ENCODE data around the gene HECW1.
"Not testable (repeated sequence)": the region's sequence is repeated elsewhere in the genome, so short reads cannot be mapped to it uniquely, and the experiment has no call there.

The HECW1 gene

DNA sequence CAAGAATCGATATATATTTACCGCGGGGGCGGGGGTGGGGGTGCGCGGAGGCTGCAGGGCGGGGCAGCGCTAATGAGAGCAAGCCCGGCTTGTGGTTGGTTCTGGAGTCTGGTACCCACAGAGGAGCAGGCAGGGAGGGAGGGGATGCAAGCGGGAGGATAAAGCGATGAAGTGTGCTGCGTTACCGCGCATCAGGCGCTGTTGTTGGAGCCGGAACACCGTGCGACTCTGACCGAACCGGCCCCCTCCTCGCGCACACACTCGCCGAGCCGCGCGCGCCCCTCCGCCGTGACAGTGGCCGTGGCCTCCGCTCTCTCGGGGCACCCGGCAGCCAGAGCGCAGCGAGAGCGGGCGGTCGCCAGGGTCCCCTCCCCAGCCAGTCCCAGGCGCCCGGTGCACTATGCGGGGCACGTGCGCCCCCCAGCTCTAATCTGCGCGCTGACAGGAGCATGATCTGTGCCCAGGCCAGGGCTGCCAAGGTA is at the start of gene HECW1:
Gene HECW1, plus strand, starts transcription at position 189 of the 482 bp plus-strand sequence. CDS start 131,259 bp downstream, outside the sequence.
- H3K27ac ChIP-seq, result no peak within 1 kb of the TSS
- TF ChIP-seq, protein P1, sequence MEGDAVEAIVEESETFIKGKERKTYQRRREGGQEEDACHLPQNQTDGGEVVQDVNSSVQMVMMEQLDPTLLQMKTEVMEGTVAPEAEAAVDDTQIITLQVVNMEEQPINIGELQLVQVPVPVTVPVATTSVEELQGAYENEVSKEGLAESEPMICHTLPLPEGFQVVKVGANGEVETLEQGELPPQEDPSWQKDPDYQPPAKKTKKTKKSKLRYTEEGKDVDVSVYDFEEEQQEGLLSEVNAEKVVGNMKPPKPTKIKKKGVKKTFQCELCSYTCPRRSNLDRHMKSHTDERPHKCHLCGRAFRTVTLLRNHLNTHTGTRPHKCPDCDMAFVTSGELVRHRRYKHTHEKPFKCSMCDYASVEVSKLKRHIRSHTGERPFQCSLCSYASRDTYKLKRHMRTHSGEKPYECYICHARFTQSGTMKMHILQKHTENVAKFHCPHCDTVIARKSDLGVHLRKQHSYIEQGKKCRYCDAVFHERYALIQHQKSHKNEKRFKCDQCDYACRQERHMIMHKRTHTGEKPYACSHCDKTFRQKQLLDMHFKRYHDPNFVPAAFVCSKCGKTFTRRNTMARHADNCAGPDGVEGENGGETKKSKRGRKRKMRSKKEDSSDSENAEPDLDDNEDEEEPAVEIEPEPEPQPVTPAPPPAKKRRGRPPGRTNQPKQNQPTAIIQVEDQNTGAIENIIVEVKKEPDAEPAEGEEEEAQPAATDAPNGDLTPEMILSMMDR (conservative IDR thresholded peaks at IDR 0.05), result no peak

DNA sequence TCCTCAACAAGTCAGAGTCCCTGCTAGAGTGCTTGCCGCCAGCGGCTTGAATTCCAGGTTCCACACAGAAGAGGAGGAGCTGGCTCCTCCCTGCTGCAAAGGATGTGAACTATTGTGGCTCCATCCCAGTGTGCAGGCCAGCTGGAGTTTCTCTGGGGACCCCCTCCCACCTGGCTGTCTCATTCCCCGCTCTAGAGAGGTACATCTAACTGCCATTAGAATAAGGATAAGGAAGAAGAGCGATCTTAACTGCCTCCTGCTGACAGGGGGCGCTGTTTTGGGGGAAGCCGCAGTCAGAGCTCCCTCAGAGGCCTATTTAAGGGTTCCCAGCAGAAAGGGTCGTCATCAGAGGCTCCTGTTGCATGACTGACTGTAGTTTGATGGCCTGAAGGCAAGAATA is 40.8 kb upstream of the HECW1 start:
- no peak overlapping the region for H3K27ac ChIP-seq
- TF ChIP-seq, protein P1 (conservative IDR thresholded peaks at IDR 0.05), result peak; percentile 33

DNA sequence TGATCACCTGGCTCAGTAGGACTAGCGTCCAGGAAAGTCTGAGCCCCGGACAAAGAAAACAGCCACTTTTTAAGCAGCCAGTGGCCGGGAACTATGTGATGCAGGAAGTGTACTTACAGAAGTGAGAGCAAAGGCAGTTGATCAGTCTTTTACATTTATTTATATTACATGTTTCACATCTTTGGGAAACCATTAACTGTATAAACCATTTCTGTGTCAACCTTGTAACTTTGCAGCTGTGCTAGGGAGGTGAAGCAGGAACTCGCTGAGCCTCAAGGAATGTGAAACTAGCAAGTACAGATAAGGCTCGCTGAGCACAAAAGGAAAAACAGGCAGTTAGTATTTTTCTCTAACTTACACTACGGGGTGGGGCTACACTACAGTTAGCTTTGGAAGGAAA is 39.9 kb upstream of the HECW1 start:
- TF ChIP-seq, protein P1 (conservative IDR thresholded peaks at IDR 0.05), result no peak
- no peak overlapping the region for H3K27ac ChIP-seq

DNA sequence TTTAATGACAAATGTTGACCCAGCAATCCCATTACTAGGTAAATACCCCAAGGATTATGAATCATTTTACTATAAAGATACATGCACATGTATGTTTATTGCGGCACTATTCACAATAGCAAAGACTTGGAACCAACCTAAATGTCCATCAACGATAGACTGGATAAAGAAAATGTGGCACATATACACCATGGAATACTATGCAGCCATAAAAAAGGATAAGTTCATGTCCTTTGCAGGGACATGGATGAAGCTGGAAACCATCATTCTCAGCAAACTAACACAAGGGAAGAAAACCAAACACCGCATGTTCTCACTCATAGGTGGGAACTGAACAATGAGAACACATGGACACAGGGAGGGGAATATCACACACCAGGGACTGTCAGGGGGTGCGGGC is 38.6 kb upstream of the HECW1 start:
- H3K27ac ChIP-seq, result not testable (repeated sequence)

DNA sequence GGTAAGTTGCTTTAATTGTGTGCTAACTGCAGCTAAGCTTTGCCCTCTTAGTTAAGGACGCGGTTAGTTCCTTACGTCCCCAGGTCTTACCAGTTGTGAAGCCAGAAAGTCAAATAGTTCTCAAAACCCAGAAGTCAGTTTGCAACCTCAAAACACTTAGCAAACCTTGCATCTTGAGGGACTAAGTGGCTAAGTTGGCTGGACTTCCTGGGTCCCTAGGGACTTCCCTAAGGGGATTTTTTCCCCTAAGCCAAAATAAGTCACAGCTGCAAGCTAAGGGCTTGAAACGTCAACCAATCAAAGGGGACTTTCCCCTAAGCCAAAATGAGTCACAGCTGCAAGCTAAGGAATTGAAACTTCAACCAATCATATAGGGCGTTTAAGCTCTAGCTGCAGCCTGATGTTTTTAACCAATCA is 36.2 kb upstream of the HECW1 start:
- TF ChIP-seq, protein P1 (conservative IDR thresholded peaks at IDR 0.05), result no peak
- no peak overlapping the region for H3K27ac ChIP-seq

DNA sequence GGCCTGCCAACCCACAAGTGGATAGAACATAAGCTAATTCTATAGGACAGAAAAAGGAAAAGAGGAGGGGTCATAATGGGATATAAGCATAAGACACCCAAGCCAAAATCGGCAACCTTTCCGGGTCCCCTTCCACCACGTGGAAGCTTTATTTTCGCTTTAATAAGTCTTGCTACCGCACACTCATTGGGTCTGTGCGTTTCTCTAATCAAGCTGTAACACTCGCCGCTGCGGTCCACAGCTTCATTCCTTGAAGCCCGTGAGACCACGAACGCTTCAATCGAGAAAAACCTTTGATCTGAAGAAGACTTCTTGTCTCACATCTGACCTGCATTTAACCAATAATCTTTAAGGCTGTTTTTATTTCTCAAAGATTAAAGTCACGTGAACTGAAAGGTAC is 35.8 kb upstream of the HECW1 start:
- no peak overlapping the region for H3K27ac ChIP-seq
- TF ChIP-seq, protein P1 (conservative IDR thresholded peaks at IDR 0.05), result no peak

DNA sequence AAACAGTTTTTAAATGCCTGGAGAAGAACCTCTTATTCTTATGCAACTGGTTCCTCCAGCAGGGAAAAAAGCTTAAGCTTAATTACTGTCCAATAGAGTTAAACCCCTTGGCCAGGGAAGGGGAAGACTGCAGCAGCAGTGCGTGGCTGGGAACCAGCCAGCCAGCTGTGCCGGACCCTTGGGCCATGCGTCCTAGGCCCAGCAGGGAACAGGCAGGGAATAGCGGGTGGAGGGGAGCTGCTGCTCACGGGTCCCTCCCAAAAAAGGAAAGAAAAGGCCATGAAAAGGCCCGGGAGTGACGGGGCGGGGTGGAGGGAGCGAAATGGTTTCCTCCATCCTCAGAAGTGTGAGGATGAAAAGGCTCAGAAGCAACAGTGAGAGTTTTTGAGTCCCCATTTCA is 35.2 kb upstream of the HECW1 start:
- TF ChIP-seq, protein P1 (conservative IDR thresholded peaks at IDR 0.05), result no peak
- no peak overlapping the region for H3K27ac ChIP-seq

DNA sequence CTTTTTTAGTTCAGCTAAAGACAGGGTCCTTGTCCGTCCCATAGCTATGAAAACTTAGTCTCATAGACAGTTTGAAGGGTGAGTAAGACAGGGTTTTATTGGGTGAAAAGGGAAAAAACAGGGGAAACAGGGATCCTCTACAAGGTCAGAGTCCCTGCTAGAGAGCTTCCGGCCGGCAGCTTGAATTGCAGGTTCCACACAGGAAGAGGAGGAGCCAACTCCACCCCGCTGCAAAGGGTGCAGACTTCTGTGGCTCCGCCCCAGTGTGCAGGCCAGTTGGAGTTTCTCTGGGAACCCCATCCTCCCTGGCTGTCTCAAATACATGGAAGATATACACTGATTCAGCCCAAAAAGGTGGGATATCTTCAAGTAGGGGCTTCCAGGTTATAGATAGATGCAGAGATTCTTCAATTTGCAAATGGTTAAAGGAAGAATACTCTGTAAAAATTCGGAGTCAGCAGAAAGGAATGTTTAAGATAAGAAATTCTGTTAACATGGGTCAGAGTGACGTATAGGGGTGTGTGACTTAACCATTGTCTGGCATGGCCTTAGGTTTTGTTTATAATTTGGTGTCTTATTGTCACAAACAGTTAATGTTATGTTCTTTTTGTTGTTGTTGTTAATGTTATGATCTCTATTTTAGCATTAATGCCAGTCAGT is 34.6 kb upstream of the HECW1 start:
- no peak overlapping the region for H3K27ac ChIP-seq
- TF ChIP-seq, protein P1 (conservative IDR thresholded peaks at IDR 0.05), result no peak

Data from VCaP (cell line).